ENCODE results near the gene C12orf56. TPM values are rescaled to one million over a fixed set of nuclear protein-coding genes. Genes with fewer than 3 reads are reported as not detected.

The C12orf56 gene
- polyA plus RNA-seq, 1 donor (not counting 4 experiments of a cell fraction or from before 2014, with no cell fraction given) = 0.14 TPM

DNA sequence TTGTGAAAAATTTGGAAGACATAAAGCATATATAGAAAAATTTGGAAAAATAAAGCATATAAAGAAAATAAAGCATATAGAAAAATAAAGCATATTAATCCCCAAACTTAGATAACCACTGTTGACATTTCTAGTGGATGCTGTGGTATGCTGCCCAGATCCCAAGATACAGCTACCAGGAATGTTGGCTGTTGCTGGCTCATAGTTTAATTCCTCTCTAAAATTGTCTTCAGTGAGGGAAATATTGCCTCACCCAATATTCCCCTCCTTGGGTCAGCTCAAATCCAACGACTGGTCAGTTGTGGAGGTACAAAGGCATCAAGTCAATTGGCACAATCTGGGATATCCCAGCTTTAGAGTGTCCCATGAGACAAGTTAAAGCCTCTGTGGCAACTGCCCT, 158.4 kb downstream of the C12orf56 start:
- no peaks in the 10 kb centered on the region for H3K27me3 ChIP-seq (ENCODE audit: control insufficient read depth, extremely low read depth, insufficient read depth, low read length)
- H3K9me3 ChIP-seq (ENCODE audit: control insufficient read depth, low read depth, low read length) = no peaks in the 10 kb centered on the region
- H3K9ac ChIP-seq (ENCODE audit: control insufficient read depth, extremely low read depth, insufficient read depth, low read length) = no peak overlapping the region
- no peak for DNase-seq (ENCODE audit: low read depth, low spot score)
- no peaks in the 10 kb centered on the region for H3K36me3 ChIP-seq (ENCODE audit: control insufficient read depth in 2 of 2, extremely low read depth in 1 of 2, insufficient read depth in 2 of 2, low read length in 2 of 2)
- no peak overlapping the region for H2AFZ ChIP-seq (ENCODE audit: control insufficient read depth, low read length)
- no peak overlapping the region for H3K4me3 ChIP-seq (ENCODE audit: control insufficient read depth in 2 of 3, extremely low read depth in 1 of 3, insufficient read depth in 2 of 3, low read depth in 1 of 3, low read length in 3 of 3)
- H3K4me2 ChIP-seq (ENCODE audit: control insufficient read depth, extremely low read depth, insufficient read depth, low read depth, low read length) = no peak overlapping the region
- dilution Hi-C loops (cut with MboI; ENCODE audit: extremely low pct_ligation_motif_present, low sequenced_read_pairs) = no loop called here
- TF ChIP-seq, protein P1, sequence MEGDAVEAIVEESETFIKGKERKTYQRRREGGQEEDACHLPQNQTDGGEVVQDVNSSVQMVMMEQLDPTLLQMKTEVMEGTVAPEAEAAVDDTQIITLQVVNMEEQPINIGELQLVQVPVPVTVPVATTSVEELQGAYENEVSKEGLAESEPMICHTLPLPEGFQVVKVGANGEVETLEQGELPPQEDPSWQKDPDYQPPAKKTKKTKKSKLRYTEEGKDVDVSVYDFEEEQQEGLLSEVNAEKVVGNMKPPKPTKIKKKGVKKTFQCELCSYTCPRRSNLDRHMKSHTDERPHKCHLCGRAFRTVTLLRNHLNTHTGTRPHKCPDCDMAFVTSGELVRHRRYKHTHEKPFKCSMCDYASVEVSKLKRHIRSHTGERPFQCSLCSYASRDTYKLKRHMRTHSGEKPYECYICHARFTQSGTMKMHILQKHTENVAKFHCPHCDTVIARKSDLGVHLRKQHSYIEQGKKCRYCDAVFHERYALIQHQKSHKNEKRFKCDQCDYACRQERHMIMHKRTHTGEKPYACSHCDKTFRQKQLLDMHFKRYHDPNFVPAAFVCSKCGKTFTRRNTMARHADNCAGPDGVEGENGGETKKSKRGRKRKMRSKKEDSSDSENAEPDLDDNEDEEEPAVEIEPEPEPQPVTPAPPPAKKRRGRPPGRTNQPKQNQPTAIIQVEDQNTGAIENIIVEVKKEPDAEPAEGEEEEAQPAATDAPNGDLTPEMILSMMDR (optimal IDR thresholded peaks at IDR 0.05 in 1 of 3, IDR thresholded peaks at IDR 0.05 in 1 of 3, conservative IDR thresholded peaks at IDR 0.05 in 1 of 3; ENCODE audit: extremely low read depth in 1 of 3, insufficient read depth in 2 of 3, low read length in 3 of 3) = no peak
- TF ChIP-seq EZH2 (IDR thresholded peaks at IDR 0.05; ENCODE audit: low read length) = no peak
- no peak overlapping the region for H3K27ac ChIP-seq (ENCODE audit: control insufficient read depth, insufficient read depth, low read length)
- no peaks in the 10 kb centered on the region for H3K9me1 ChIP-seq (ENCODE audit: control insufficient read depth, extremely low read depth, insufficient read depth, low read length)
- FAIRE-seq = no peak
- no peaks in the 10 kb centered on the region for H3K79me2 ChIP-seq (ENCODE audit: control insufficient read depth, insufficient read depth, low read length)
- no peaks in the 10 kb centered on the region for H4K20me1 ChIP-seq (ENCODE audit: control insufficient read depth, extremely low read depth, insufficient read depth, low read length)
- H3K4me1 ChIP-seq (ENCODE audit: control insufficient read depth, extremely low read depth, insufficient read depth, low read length) = no peaks in the 10 kb centered on the region

DNA sequence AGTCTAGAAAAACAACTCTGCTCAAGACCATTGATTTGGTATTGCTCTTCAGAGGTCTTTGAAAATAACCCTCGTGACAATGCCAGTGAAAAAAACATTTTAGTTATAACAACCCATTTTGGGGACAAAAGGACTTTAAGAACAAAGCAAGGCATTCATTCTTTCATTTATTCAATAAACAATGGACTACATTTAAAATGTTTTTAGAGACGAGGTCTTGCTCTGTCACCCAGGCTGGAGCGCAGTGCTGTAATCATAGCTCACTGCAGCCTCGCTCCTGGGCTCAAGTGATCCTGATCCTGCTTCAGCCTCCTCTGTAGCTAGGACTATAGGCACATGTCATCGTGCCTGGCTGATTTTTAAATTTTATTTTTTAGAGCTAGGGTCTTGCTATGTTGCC, 160.8 kb downstream of the C12orf56 start:
- no peak overlapping the region for H3K9ac ChIP-seq (ENCODE audit: control insufficient read depth, extremely low read depth, insufficient read depth, low read length)
- no peaks in the 10 kb centered on the region for H3K9me1 ChIP-seq (ENCODE audit: control insufficient read depth, extremely low read depth, insufficient read depth, low read length)
- no peak overlapping the region for H2AFZ ChIP-seq (ENCODE audit: control insufficient read depth, low read length)
- no peaks in the 10 kb centered on the region for H4K20me1 ChIP-seq (ENCODE audit: control insufficient read depth, extremely low read depth, insufficient read depth, low read length)
- FAIRE-seq = no peak
- DNase-seq (ENCODE audit: low read depth, low spot score) = no peak
- no peak for TF ChIP-seq EZH2 (IDR thresholded peaks at IDR 0.05; ENCODE audit: low read length)
- TF ChIP-seq, protein P1 (optimal IDR thresholded peaks at IDR 0.05 in 1 of 3, IDR thresholded peaks at IDR 0.05 in 1 of 3, conservative IDR thresholded peaks at IDR 0.05 in 1 of 3; ENCODE audit: extremely low read depth in 1 of 3, insufficient read depth in 2 of 3, low read length in 3 of 3) = no peak
- no peak overlapping the region for H3K27ac ChIP-seq (ENCODE audit: control insufficient read depth, insufficient read depth, low read length)
- no peaks in the 10 kb centered on the region for H3K27me3 ChIP-seq (ENCODE audit: control insufficient read depth, extremely low read depth, insufficient read depth, low read length)
- no peaks in the 10 kb centered on the region for H3K79me2 ChIP-seq (ENCODE audit: control insufficient read depth, insufficient read depth, low read length)
- H3K4me2 ChIP-seq (ENCODE audit: control insufficient read depth, extremely low read depth, insufficient read depth, low read depth, low read length) = no peak overlapping the region
- dilution Hi-C loops (cut with MboI; ENCODE audit: extremely low pct_ligation_motif_present, low sequenced_read_pairs) = no loop called here
- no peaks in the 10 kb centered on the region for H3K9me3 ChIP-seq (ENCODE audit: control insufficient read depth, low read depth, low read length)
- no peaks in the 10 kb centered on the region for H3K4me1 ChIP-seq (ENCODE audit: control insufficient read depth, extremely low read depth, insufficient read depth, low read length)
- H3K36me3 ChIP-seq (ENCODE audit: control insufficient read depth in 2 of 2, extremely low read depth in 1 of 2, insufficient read depth in 2 of 2, low read length in 2 of 2) = no peaks in the 10 kb centered on the region
- no peak overlapping the region for H3K4me3 ChIP-seq (ENCODE audit: control insufficient read depth in 2 of 3, extremely low read depth in 1 of 3, insufficient read depth in 2 of 3, low read depth in 1 of 3, low read length in 3 of 3)

Measured in keratinocyte (primary cell).